ENCODE measurements around the gene PSKH1.

Gene PSKH1

DNA sequence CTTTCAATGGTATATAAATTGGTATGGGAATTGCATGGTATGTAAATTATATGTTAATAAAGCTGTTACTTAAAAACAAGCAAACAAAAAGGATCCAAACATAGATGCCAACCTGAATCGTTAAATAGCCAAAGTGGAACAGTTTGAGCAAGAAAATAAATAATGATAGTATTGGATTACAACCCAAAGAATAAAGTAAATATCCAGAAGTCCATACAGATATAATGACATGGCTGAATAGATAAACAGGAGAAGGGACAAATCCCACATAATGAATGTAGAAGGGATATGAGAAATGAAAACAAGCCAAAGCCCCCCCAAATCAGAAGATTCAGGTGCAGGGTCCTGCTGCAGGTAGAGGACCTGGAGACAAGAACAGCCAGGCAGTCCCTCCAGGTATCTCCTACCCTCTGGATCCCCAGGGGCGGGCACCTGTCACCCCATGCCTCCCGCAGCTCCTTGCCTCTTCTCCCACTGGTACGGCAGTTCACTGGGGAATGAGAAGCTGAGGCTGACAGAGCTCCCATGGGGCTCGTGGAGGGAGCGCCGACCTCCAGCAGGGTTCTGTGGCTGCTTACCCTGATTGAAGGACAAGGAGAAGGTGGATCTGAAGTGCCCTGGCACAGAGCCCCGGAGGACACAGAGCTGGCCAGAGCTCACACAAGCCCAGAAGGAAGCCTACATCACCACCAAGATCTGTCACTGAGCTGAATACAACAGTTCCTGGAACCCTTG is 60.8 kb downstream of the PSKH1 start:
- H3K27me3 ChIP-seq (replicated peaks) = no peaks in the 10 kb centered on the region
- TF ChIP-seq, protein P1, sequence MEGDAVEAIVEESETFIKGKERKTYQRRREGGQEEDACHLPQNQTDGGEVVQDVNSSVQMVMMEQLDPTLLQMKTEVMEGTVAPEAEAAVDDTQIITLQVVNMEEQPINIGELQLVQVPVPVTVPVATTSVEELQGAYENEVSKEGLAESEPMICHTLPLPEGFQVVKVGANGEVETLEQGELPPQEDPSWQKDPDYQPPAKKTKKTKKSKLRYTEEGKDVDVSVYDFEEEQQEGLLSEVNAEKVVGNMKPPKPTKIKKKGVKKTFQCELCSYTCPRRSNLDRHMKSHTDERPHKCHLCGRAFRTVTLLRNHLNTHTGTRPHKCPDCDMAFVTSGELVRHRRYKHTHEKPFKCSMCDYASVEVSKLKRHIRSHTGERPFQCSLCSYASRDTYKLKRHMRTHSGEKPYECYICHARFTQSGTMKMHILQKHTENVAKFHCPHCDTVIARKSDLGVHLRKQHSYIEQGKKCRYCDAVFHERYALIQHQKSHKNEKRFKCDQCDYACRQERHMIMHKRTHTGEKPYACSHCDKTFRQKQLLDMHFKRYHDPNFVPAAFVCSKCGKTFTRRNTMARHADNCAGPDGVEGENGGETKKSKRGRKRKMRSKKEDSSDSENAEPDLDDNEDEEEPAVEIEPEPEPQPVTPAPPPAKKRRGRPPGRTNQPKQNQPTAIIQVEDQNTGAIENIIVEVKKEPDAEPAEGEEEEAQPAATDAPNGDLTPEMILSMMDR (IDR thresholded peaks at IDR 0.05; ENCODE audit: low read depth, low read length, missing control alignments) = no peak
- in situ Hi-C loops (cut with HindIII; ENCODE audit: low pct_ligation_motif_present, low sequenced_read_pairs) = no loop called here
- no peak overlapping the region for H3K27ac ChIP-seq
- DNase-seq = no peak
- H3K4me3 ChIP-seq (ENCODE audit: low read depth, low read length) = no peak overlapping the region
- H3K36me3 ChIP-seq (replicated peaks) = peaks cover 92% of the 10 kb centered on the region

DNA sequence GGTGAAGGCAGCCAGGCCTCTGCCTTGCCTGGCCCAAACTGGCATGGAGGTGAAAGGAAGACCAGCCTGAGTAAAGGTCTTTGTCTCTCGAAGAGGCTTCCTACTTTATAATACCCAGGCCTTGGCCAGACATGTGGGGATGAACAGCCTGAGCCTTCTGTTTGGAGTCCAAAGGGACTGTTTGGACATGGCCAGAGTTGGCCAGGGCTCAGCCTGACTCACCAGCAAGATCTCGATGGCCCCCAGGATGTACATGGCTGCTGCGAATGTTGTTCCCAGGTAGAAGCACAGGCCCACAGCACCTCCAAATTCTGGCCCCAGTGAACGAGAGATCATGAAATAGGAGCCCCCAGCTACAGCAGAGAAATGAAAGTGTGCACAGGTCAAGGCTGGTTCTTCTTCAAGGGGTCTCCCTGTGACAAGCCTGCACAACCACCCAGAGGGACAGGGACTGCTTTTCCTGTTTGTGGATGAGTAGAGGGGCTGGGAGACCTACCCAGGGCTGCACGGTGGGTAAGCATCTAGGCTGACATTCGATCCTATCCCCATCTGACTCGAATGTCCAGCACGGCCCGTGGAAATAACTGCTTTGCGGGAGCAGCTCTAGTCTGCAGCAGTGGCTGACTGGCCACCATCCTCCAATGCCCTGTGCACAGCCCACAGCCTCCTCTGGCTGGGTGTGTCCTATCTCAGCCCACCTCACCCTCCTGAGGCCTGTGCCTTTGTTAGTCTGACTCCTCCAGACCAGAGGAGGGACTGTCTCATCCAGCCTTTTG is 61.6 kb downstream of the PSKH1 start:
- DNase-seq = no peak
- H3K27ac ChIP-seq = no peak overlapping the region
- peaks cover 94% of the 10 kb centered on the region for H3K36me3 ChIP-seq (replicated peaks)
- H3K4me3 ChIP-seq (ENCODE audit: low read depth, low read length) = no peak overlapping the region
- in situ Hi-C loops (cut with HindIII; ENCODE audit: low pct_ligation_motif_present, low sequenced_read_pairs) = no loop called here
- TF ChIP-seq, protein P1 (IDR thresholded peaks at IDR 0.05; ENCODE audit: low read depth, low read length, missing control alignments) = no peak
- no peaks in the 10 kb centered on the region for H3K27me3 ChIP-seq (replicated peaks)

DNA sequence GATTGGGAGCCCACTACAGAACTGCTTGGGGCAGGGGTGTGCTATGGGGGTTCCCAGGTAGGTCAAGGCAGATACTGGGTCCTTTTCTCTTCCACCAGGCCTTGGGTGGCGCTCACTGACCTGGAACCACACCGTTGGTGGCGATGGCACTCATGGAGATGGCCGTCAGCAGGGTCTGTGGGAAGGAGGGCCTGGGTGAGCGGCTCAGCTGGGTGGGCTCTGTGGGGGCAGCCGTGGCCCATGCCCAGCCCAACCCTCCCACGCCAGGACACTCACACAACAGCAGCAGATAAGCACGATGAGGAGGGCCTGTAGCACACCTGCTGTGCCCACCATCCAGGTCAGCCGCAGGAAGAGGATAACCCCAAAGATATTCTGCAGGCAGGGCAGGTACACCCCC is 64.6 kb downstream of the PSKH1 start:
- no peak overlapping the region for H3K4me3 ChIP-seq (ENCODE audit: low read depth, low read length)
- peaks cover 92% of the 10 kb centered on the region for H3K36me3 ChIP-seq (replicated peaks)
- no peak overlapping the region for H3K27ac ChIP-seq
- H3K27me3 ChIP-seq (replicated peaks) = no peaks in the 10 kb centered on the region
- in situ Hi-C loops (cut with HindIII; ENCODE audit: low pct_ligation_motif_present, low sequenced_read_pairs) = no loop called here
- TF ChIP-seq, protein P1 (IDR thresholded peaks at IDR 0.05; ENCODE audit: low read depth, low read length, missing control alignments) = no peak
- no peak for DNase-seq

DNA sequence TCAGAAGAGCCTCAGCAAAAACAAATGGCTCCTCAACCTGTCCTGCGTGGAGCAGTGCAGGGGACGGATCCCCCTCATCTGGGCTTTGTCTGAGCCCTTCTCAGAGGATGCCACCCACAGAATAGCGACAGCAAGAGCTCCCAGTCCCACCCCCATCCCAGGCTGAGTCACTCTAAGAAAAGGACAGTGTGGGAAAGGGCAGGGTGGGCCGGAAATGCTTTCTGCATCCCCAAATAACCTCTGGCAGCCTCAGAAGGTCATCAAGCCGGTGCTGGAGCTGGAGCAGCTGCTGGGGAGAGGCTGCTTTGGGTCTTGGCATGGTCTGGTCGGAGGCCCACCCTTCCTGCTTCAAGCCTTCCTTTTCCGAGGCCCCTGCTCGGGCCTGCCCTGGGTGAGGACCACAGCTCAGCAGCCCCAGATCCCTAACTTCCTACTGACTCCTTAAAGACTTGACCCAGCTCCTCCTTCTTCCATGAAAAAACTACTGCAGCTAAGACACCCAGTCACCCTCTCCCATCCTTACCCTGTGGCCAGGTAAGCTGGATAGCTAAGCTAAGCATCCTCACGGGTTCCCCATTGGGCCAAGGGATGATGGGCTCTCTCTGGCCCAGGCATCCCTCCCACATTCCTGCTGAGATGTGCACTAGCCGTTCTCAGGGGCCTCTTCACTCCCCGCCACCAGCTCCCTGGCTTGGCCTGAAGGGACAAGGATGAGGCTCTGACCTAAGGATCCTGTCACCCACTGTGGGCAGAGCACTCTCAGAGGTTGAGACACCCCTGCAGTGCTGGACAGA is 66.7 kb downstream of the PSKH1 start:
- Histone ChIP-seq H3K27me3 (replicated peaks) (no peaks in the 10 kb centered on the region), H3K27ac (peak overlapping the region; percentile 38), H3K36me3 (replicated peaks) (peaks cover 85% of the 10 kb centered on the region), H3K4me3 (ENCODE audit: low read depth, low read length) (no peak overlapping the region)
- TF ChIP-seq, protein P1 (IDR thresholded peaks at IDR 0.05; ENCODE audit: low read depth, low read length, missing control alignments) = no peak
- in situ Hi-C loops (cut with HindIII; ENCODE audit: low pct_ligation_motif_present, low sequenced_read_pairs) = no loop called here
- no peak for DNase-seq

DNA sequence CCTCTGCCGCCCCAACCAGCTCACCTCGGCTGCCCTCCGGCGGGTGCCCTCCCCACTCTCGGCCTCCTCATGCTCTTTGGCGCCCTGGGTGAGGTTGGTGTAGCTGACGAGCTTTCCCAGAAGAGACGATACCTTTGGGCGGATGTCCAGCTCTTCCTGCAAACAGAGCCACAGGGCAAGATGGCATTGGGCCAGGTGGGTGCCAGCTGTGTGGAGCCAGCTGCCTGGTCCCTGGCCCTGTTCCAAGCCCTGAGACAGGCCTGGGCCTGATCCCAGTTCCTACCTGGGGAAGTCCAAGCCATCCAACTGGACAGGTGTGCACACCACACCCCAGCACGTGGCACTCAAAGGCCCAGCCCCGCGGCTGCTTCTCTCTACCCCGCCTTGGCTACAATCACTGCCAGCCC is 68.5 kb downstream of the PSKH1 start:
- no peak for DNase-seq
- H3K36me3 ChIP-seq (replicated peaks) = peaks cover 68% of the 10 kb centered on the region
- H3K27me3 ChIP-seq (replicated peaks) = no peaks in the 10 kb centered on the region
- H3K27ac ChIP-seq = no peak overlapping the region
- TF ChIP-seq, protein P1 (IDR thresholded peaks at IDR 0.05; ENCODE audit: low read depth, low read length, missing control alignments) = no peak
- no peak overlapping the region for H3K4me3 ChIP-seq (ENCODE audit: low read depth, low read length)
- in situ Hi-C loops (cut with HindIII; ENCODE audit: low pct_ligation_motif_present, low sequenced_read_pairs) = no loop called here

Data from brain microvascular endothelial cell (primary cell).